22Rv1 (cell line): ENCODE measurements around the gene FAT1.

Source experiments
- H3K27ac ChIP-seq: fragments of 450-650 bp; 2 replicates; pipeline ENCODE4 v1.5.1; 2017
- ZFX ChIP-seq: fragments of 450-650 bp; IDR thresholded peaks from 2 replicates; pipeline ENCODE4 v1.6.1; 2017; ENCODE audit warnings: antibody characterized with exemption, borderline replicate concordance
- TF ChIP-seq, protein P1 (sequence below): fragments of 450-650 bp; IDR thresholded peaks from 2 replicates; pipeline ENCODE4 v1.5.1; 2017; ENCODE audit warnings: mild to moderate bottlenecking

Gene FAT1

DNA sequence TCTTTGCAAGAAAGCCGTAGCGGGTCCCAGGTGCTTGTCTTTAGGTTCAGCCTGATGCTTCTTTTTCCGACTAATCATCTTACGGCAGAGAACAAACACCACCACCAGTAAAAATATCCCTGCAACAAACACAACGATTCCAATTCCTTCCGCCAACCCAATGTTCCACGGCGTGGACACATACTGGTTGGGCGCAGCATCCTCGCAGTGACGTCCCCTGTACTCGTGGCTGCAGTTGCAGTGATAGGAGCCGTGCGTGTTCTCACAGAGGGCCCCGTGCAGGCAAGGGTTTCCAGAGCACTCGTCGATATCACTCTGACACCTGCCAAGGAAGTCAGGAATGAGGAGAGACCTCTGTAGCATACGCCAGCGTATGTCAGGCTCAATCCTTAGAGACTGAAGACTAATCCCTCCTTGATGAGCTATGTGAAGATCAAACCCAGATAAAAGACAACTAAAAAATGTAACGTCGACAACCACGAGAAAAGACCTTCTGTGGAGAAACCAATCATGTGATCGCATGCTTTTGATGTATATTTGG lies 126.7 kb downstream of the FAT1 start:
- no peak overlapping the region for H3K27ac ChIP-seq
- TF ChIP-seq, protein P1, sequence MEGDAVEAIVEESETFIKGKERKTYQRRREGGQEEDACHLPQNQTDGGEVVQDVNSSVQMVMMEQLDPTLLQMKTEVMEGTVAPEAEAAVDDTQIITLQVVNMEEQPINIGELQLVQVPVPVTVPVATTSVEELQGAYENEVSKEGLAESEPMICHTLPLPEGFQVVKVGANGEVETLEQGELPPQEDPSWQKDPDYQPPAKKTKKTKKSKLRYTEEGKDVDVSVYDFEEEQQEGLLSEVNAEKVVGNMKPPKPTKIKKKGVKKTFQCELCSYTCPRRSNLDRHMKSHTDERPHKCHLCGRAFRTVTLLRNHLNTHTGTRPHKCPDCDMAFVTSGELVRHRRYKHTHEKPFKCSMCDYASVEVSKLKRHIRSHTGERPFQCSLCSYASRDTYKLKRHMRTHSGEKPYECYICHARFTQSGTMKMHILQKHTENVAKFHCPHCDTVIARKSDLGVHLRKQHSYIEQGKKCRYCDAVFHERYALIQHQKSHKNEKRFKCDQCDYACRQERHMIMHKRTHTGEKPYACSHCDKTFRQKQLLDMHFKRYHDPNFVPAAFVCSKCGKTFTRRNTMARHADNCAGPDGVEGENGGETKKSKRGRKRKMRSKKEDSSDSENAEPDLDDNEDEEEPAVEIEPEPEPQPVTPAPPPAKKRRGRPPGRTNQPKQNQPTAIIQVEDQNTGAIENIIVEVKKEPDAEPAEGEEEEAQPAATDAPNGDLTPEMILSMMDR: no peak
- TF ChIP-seq ZFX: no peak

DNA sequence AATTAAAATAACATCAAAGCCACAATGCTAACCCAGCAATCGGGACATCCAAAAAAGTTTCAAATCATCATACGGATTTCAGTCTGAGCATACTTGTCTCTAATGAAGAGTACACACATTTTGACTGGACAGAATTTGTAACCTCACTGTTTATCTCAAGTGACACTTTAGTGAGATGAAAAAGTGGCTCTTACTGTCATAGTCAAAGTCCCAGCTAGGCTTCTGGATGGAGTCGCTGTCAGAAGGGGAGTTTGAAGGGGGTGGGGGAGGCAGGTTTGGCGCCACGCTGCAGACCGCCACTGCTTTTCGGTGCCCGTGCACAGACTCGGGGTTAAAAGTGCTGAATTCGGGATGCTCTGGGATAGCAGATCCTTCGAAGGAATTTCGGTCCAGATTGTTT lies 127.3 kb downstream of the FAT1 start:
- TF ChIP-seq, protein P1: no peak
- no peak for TF ChIP-seq ZFX
- no peak overlapping the region for H3K27ac ChIP-seq

DNA sequence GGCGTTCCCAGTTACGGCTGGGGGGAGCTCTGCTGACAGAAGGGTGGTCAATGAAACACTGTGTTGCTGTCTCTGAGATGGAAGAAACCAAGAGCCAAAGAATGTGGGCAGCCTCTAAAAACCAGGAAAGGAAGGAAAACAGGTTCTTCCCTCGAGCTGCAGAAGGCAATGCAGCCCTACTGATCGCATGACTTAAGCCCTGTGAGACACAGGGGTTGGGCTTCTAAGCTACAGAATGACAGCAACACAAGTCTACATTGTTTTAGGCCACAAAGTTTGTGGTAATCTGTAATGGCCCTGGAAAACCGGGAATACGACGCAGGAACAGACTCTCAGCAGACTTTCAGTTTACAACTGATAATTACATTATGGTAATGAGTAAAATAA lies 130.1 kb downstream of the FAT1 start:
- no peak for TF ChIP-seq ZFX
- no peak overlapping the region for H3K27ac ChIP-seq

DNA sequence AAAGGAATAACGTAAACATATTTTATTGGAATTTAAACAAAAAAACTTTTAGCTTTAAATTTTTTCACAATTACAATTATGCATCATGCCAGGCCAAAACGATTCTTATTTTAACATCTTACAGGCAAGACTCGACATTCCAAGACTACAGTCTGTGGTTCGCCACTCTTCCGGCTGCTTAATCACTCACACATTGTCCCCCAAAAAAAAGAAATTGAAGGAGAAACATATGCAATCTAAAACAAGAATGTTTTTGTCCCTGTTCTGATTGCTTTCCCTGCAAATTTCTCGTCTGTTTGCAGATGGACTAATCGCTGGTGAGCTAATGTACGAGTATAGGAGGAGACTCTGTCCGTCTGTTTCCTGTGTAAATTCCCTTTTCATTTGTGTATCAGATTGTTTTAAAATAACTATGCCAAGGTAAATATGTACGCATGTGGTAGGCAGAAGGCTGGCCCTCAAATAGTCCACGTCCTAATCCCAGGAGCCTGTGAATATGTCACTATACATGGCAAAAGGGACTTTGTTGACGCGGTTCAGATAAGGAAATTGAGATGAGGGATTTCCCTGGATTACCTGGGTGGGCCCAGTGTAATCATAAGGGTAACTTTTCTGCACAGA lies 130.6 kb downstream of the FAT1 start:
- TF ChIP-seq, protein P1: no peak
- no peak for TF ChIP-seq ZFX
- H3K27ac ChIP-seq: no peak overlapping the region

DNA sequence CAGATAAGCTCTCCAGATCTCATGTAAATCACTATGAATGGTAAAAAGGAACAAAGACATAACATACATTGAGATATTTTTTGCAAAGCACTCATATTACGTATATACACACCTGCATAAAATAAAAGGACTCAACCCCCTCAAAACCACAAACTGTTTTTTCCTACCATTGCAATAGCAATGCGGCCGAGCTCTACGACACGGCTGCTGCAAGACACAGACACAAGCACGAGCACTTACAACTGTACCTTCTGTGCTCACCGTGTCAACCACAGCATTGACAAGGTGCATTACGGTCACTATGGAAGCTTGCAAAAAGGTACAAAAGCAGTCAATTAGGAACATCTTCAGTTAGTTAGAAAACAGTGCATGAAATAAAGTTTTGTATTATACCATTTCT lies 131.2 kb downstream of the FAT1 start:
- no peak for TF ChIP-seq ZFX
- TF ChIP-seq, protein P1: no peak
- H3K27ac ChIP-seq: no peak overlapping the region

DNA sequence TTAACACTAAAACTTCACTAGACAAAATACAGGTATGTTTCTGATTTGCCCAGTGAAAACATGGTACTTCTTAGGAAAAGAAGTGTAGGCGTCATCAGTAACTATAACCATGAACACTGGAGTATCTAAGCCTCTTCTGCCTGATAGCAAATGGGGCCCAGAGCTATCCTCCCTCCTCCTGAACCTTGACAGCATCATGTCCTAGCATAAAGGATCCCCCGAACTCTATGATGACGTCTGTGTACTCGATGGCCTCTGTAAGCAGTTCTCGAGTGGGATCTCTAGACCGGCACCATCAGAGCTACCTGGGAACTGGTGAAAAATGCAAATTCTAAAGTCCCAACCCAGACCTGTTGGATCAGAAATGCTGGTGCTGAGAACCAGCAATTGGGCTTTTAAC lies 132.0 kb downstream of the FAT1 start:
- no peak overlapping the region for H3K27ac ChIP-seq
- TF ChIP-seq, protein P1: no peak
- no peak for TF ChIP-seq ZFX

DNA sequence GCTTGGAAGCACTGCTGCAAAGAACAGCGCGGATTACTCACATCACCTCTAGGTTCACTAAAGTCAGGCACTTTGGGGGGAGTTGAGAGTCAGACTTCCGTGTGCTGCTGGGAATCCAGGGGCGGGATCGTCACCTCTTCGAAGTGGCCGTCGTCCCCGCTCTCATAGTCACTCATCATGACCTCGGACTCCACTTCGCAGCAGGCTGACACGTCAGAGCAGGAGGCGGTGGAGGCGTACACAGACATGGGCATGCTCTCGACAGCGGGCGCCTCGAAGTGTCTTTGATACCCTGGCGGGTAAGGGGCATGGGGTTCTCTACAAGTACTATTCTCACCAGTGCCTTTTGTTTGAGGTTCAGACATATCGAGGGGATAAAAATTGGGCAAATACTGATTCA lies 135.2 kb downstream of the FAT1 start:
- no peak for TF ChIP-seq ZFX
- TF ChIP-seq, protein P1: no peak
- no peak overlapping the region for H3K27ac ChIP-seq

DNA sequence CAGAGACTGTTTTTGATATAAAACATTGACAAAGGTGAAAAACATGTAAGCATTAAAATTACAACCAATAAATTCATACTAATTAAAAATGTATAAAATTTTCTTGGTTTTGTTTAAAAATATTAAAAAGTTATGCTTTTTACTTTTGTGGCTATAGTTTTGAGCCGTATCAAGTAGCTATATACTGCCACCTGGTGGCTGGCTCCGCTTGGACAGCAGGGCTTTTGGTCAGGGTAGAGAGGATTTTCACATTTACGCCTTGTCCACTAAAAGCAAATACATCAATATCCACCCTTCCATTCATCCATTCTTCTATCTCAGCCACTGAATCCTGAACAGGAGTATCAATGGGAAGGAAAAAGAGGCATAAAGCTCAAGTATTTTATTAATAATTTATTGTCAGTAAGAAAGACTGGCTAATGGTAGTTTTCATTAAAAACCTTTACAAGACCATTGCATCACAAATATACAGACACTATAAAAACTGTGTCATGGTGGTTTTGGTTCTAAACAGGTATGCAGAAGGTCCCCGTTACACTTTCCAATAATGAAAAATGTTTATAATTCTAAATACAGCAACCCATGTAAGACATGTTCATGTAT lies 136.1 kb downstream of the FAT1 start:
- H3K27ac ChIP-seq: no peak overlapping the region

More for the DNA sequence above, 136.1 kb downstream of the FAT1 start:
- TF ChIP-seq ZFX: no peak
- TF ChIP-seq, protein P1: peak; percentile 86
